HTR-8/SVneo (cell line): ENCODE measurements around the gene MVK.

Experiments used
- DNase-seq: peaks from one replicate; pipeline ENCODE4 v3.0.0; 2011; ENCODE audit warnings: low spot score, mixed read lengths; ENCODE audit not compliant: insufficient read length
- FAIRE-seq: peaks from 2 replicates; lab custom pipeline; 2011; peaks lifted over from hg19 to GRCh38; lab: Jason Lieb, UNC

MVK gene

GRCh38 chr12:109586385-109587296 is 13.0 kb downstream of the MVK start:
- DNase-seq: no peak
- no peak for FAIRE-seq

- DNase-seq (no peak), FAIRE-seq (no peak)
Measured at GRCh38 chr12:109587921-109588320, 14.3 kb downstream of the MVK start.

GRCh38 chr12:109588461-109589239 is 15.1 kb downstream of the MVK start:
- no peak for FAIRE-seq

GRCh38 chr12:109589240-109589590 is 15.6 kb downstream of the MVK start:
- DNase-seq (no peak), FAIRE-seq (no peak)

More at GRCh38 chr12:109588461-109589239, 15.1 kb downstream of the MVK start:
- DNase-seq: no peak

GRCh38 chr12:109589691-109590245 is 16.2 kb downstream of the MVK start:
- no peak for FAIRE-seq

GRCh38 chr12:109590566-109590965 is 17.0 kb downstream of the MVK start:
- no peak for FAIRE-seq
- no peak for DNase-seq

More at GRCh38 chr12:109589691-109590245, 16.2 kb downstream of the MVK start:
- DNase-seq: no peak

GRCh38 chr12:109591041-109591440 is 17.4 kb downstream of the MVK start:
- no peak for FAIRE-seq
- no peak for DNase-seq

GRCh38 chr12:109592195-109592904 is 18.8 kb downstream of the MVK start:
- no peak for FAIRE-seq
- DNase-seq: no peak

GRCh38 chr12:109592905-109593272 is 19.3 kb downstream of the MVK start:
- FAIRE-seq (no peak), DNase-seq (no peak)

GRCh38 chr12:109594556-109595317 is 21.1 kb downstream of the MVK start:
- DNase-seq (no peak), FAIRE-seq (no peak)

GRCh38 chr12:109595321-109595902 is 21.8 kb downstream of the MVK start:
- FAIRE-seq (no peak), DNase-seq (no peak)

GRCh38 chr12:109596418-109597244 is 23.0 kb downstream of the MVK start:
- no peak for DNase-seq
- no peak for FAIRE-seq

GRCh38 chr12:109597414-109597794 is 23.8 kb downstream of the MVK start:
- DNase-seq (no peak), FAIRE-seq (no peak)

GRCh38 chr12:109597795-109598427 is 24.3 kb downstream of the MVK start:
- DNase-seq (peak; percentile 93), FAIRE-seq (peak; percentile 55)

GRCh38 chr12:109598428-109598854 is 24.8 kb downstream of the MVK start:
- no peak for DNase-seq
- no peak for FAIRE-seq

GRCh38 chr12:109599087-109599486 is 25.5 kb downstream of the MVK start:
- no peak for FAIRE-seq
- DNase-seq: no peak

- FAIRE-seq: no peak
Measured at GRCh38 chr12:109600481-109600880, 26.9 kb downstream of the MVK start.

GRCh38 chr12:109600995-109601394 is 27.4 kb downstream of the MVK start:
- DNase-seq (no peak), FAIRE-seq (no peak)

More at GRCh38 chr12:109600481-109600880, 26.9 kb downstream of the MVK start:
- no peak for DNase-seq
